ENCODE data around the gene ARHGEF38. TPM values are rescaled to one million over a fixed set of nuclear protein-coding genes. Genes with fewer than 3 reads are reported as not detected.

Gene ARHGEF38
- total RNA-seq, 4 donors from 2014 or later, result 0.26 to 3.7 TPM; not detected in 2

Small RNA genes lying within 50 kb of the gene (small RNA-seq; reads per million reads assigned to genes)
- gene ATP5F1EP1, result not detected

Other genes starting within 250 kb of the ARHGEF38 start
- 100 to 1,000 TPM in 3 of 4 donors, 10 to 100 TPM in 1; 94.4 to 964 (median 152) TPM for gene PPA2, start 78.6 kb upstream of the ARHGEF38 start, total RNA-seq
- 10 to 100 TPM in 3 of 4 donors, 1 to 10 TPM in 1; 5.9 to 58.2 (median 19.8) TPM for gene INTS12, start 156.1 kb downstream of the ARHGEF38 start, total RNA-seq
- 10 to 100 TPM in 2 of 4 donors, 1 to 10 TPM in 2; 8.2 to 33.5 (median 15.3) TPM for gene GSTCD, start 156.2 kb downstream of the ARHGEF38 start, total RNA-seq

Measured in uterus (tissue), 4 donors.